ENCODE results near the gene BOD1. TPM values are rescaled to one million over a fixed set of nuclear protein-coding genes. Genes with fewer than 3 reads are reported as not detected.

Gene BOD1
- total and polyA plus RNA-seq, 4 donors, result 15.1 to 16.0 (median 15.6) TPM

GRCh38 chr5:173642895-173643481 lies 26.5 kb upstream of the BOD1 start:
- TF ChIP-seq RAD21 (IDR thresholded peaks at IDR 0.05), result peak in 1 of 2 donors; percentile 48
- TF ChIP-seq EGR1 (IDR thresholded peaks at IDR 0.05; ENCODE audit: low read depth in 2 of 2), result no peak
- no peak for TF ChIP-seq FOXA1 (IDR thresholded peaks at IDR 0.05)
- TF ChIP-seq MAX (IDR thresholded peaks at IDR 0.05), result no peak
- no peak for TF ChIP-seq REST (IDR thresholded peaks at IDR 0.05)
- peak; percentile 39 for TF ChIP-seq SP1 (IDR thresholded peaks at IDR 0.05)
- TF ChIP-seq ZBTB33 (IDR thresholded peaks at IDR 0.05), result no peak
- TF ChIP-seq YY1 (IDR thresholded peaks at IDR 0.05), result no peak
- TF ChIP-seq RXRA (IDR thresholded peaks at IDR 0.05), result peak; percentile 61 to 76
- no peak for TF ChIP-seq JUND (IDR thresholded peaks at IDR 0.05)
- TF ChIP-seq NR2F2 (IDR thresholded peaks at IDR 0.05), result peak; percentile 40
- no peak for TF ChIP-seq TAF1 (conservative IDR thresholded peaks at IDR 0.05)
- TF ChIP-seq HNF4A (conservative IDR thresholded peaks at IDR 0.05), result peak; percentile 18 to 53
- TF ChIP-seq ATF3 (IDR thresholded peaks at IDR 0.05), result no peak
- Histone ChIP-seq H3K9me3 (ENCODE audit: control insufficient read depth in 4 of 4, low read length in 3 of 4) (no peaks in the 10 kb centered on the region), H3K4me3 (ENCODE audit: low read depth in 1 of 3, low read length in 3 of 3) (no peak overlapping the region), H3K36me3 (ENCODE audit: control insufficient read depth in 4 of 4, insufficient read depth in 3 of 4, low read depth in 1 of 4, low read length in 3 of 4) (no peaks in the 10 kb centered on the region), H3K9ac (ENCODE audit: low read depth in 1 of 2, low read length in 2 of 2) (no peak overlapping the region), H3K4me1 (ENCODE audit: control insufficient read depth in 4 of 4, insufficient read depth in 4 of 4, low read length in 3 of 4) (peaks cover 0 to 23% (median 19%) of the 10 kb centered on the region in 4 donors), H3K27me3 (ENCODE audit: control insufficient read depth in 4 of 4, insufficient read depth in 4 of 4, low read length in 3 of 4) (no peaks in the 10 kb centered on the region), H3K27ac (ENCODE audit: low read depth in 1 of 2, low read length in 2 of 2) (peak overlapping the region in 1 of 2 donors; percentile 90)
- DNase-seq (ENCODE audit: low spot score), result no peak
- 59% methylated on average over 11 of the region's 11 CpGs for WGBS

- no peaks in the 10 kb centered on the region for H3K27me3 ChIP-seq (ENCODE audit: control insufficient read depth in 4 of 4, insufficient read depth in 4 of 4, low read length in 3 of 4)
- peak in 1 of 2 donors; percentile 55 for TF ChIP-seq EGR1 (IDR thresholded peaks at IDR 0.05; ENCODE audit: low read depth in 2 of 2)
- TF ChIP-seq TAF1 (conservative IDR thresholded peaks at IDR 0.05), result no peak
- TF ChIP-seq JUND (IDR thresholded peaks at IDR 0.05), result no peak
- TF ChIP-seq CTCF (IDR thresholded peaks at IDR 0.05; ENCODE audit: low read depth, low read length, missing input control), result no peak
- TF ChIP-seq HNF4A (conservative IDR thresholded peaks at IDR 0.05), result peak; percentile 74 to 75
- peak; percentile 80 for TF ChIP-seq FOXA2 (IDR thresholded peaks at IDR 0.05)
- no peak for TF ChIP-seq GABPA (IDR thresholded peaks at IDR 0.05 in 1 of 2, conservative IDR thresholded peaks at IDR 0.05 in 1 of 2)
- peak; percentile 91 for TF ChIP-seq NR2F2 (IDR thresholded peaks at IDR 0.05)
- TF ChIP-seq RAD21 (IDR thresholded peaks at IDR 0.05), result peak; percentile 47 to 58
- TF ChIP-seq YY1 (IDR thresholded peaks at IDR 0.05), result no peak
- TF ChIP-seq HNF4G (IDR thresholded peaks at IDR 0.05), result no peak
- peak; percentile 42 for TF ChIP-seq ZBTB33 (IDR thresholded peaks at IDR 0.05)
- no peak for TF ChIP-seq ATF3 (IDR thresholded peaks at IDR 0.05)
Measured at GRCh38 chr5:173642191-173642816, 25.9 kb upstream of the BOD1 start.

More at GRCh38 chr5:173642191-173642816, 25.9 kb upstream of the BOD1 start:
- H3K4me1 ChIP-seq (ENCODE audit: control insufficient read depth in 4 of 4, insufficient read depth in 4 of 4, low read length in 3 of 4), result peaks cover 0 to 23% (median 19%) of the 10 kb centered on the region in 4 donors
- no peak for DNase-seq (ENCODE audit: low spot score)
- H3K9ac ChIP-seq (ENCODE audit: low read depth in 1 of 2, low read length in 2 of 2), result no peak overlapping the region
- peak overlapping the region; percentile 33 to 90 for H3K27ac ChIP-seq (ENCODE audit: low read depth in 1 of 2, low read length in 2 of 2)
- no peaks in the 10 kb centered on the region for H3K36me3 ChIP-seq (ENCODE audit: control insufficient read depth in 4 of 4, insufficient read depth in 3 of 4, low read depth in 1 of 4, low read length in 3 of 4)
- H3K4me3 ChIP-seq (ENCODE audit: low read depth in 1 of 3, low read length in 3 of 3), result no peak overlapping the region
- 38% methylated on average over 9 of the region's 9 CpGs for WGBS
- no peaks in the 10 kb centered on the region for H3K9me3 ChIP-seq (ENCODE audit: control insufficient read depth in 4 of 4, low read length in 3 of 4)

Data from liver (tissue), 9 donors.